GM12878 (cell line): ENCODE data around the gene GEMIN5. TPM values are rescaled to one million over a fixed set of nuclear protein-coding genes. Genes with fewer than 3 reads are reported as not detected.

Experiments
- ATAC-seq: fragments of 200-7000 bp; cut with Tn5 transposase; 3 replicates; pipeline ENCODE4 v1.9.1; 2020; ENCODE audit warnings: mild to moderate bottlenecking, moderate library complexity
- BruUV-seq: library from RNA; stranded (reverse); fragments of 400-500 nt; replicated peaks from 2 replicates; lab custom pipeline; 2021; lab: Mats Ljungman, UMichigan
- CTCF ChIA-PET: fragments of 300-600 bp; sonication (Branson Sonifier 250); formaldehyde crosslinking; extraction: SDS; loops from one replicate; lab custom pipeline; 2021; ENCODE audit warnings: inconsistent platforms; lab: Yijun Ruan, JAX
- POLR2A ChIA-PET: fragments of 350-600 bp; formaldehyde crosslinking; extraction: SDS; loops from one replicate; lab custom pipeline; 2021; ENCODE audit warnings: inconsistent platforms; lab: Charles Lee
- RAD21 ChIA-PET: fragments of 300-600 bp; sonication (Branson Sonifier 250); formaldehyde crosslinking; loops from one replicate; lab custom pipeline; 2023; ENCODE audit warnings: antibody characterized with exemption; ENCODE audit not compliant: unreplicated experiment; lab: Charles Lee
- SMC1A ChIA-PET: fragments of 300-600 bp; sonication (Branson Sonifier 250); formaldehyde crosslinking; loops from one replicate; lab custom pipeline; 2023; ENCODE audit not compliant: unreplicated experiment, uncharacterized antibody; lab: Charles Lee
- DNase-seq: peaks from one replicate; pipeline ENCODE4 v3.0.0-alpha.2; 2011; ENCODE audit warnings: low read depth, low spot score
- FAIRE-seq: peaks from 3 replicates; lab custom pipeline; 2011; peaks lifted over from hg19 to GRCh38; lab: Jason Lieb, UNC
- H2AFZ ChIP-seq: 2 replicates; pipeline ENCODE4 v1.6.0; 2011; ENCODE audit warnings: low read depth, low read length, control low read depth; ENCODE audit not compliant: control insufficient read depth
- H3K27ac ChIP-seq: 2 replicates; pipeline ENCODE4 v1.5.1; 2011; ENCODE audit warnings: control low read depth; ENCODE audit not compliant: control insufficient read depth, insufficient read depth
- H3K27me3 ChIP-seq, 2 experiments: replicated peaks in 1 of 2; 2 replicates each; pipeline versions ENCODE4 v1.6.0 to v1.6.1; 2011; ENCODE audit warnings: low read length in 1 of 2; ENCODE audit not compliant: control insufficient read depth in 2 of 2, insufficient read depth in 2 of 2
- H3K36me3 ChIP-seq, 2 experiments: 2 replicates each; pipeline ENCODE4 v1.5.1; 2011; ENCODE audit warnings: low read length in 1 of 2; ENCODE audit not compliant: control insufficient read depth in 2 of 2, insufficient read depth in 2 of 2
- H3K4me1 ChIP-seq: 2 replicates; pipeline ENCODE4 v1.6.1; 2011; ENCODE audit warnings: mild to moderate bottlenecking, low read length, moderate library complexity, mixed read lengths; ENCODE audit not compliant: control insufficient read depth, insufficient read depth
- H3K4me2 ChIP-seq: 2 replicates; pipeline ENCODE4 v1.6.0; 2011; ENCODE audit warnings: control low read depth; ENCODE audit not compliant: control insufficient read depth, insufficient read depth
- H3K4me3 ChIP-seq: fragments of 200-600 bp; sonication (generic); 2 replicates; pipeline ENCODE4 v1.5.1; 2016
- H3K79me2 ChIP-seq: 2 replicates; pipeline ENCODE4 v1.6.0; 2011; ENCODE audit warnings: low read length; ENCODE audit not compliant: control insufficient read depth, insufficient read depth
- H3K9ac ChIP-seq: 2 replicates; pipeline ENCODE4 v1.8.0; 2011; ENCODE audit warnings: low read length, control low read depth, mixed read lengths; ENCODE audit not compliant: control insufficient read depth, insufficient read depth
- H3K9me3 ChIP-seq: replicated peaks from 3 replicates; pipeline ENCODE4 v1.5.1; 2011; ENCODE audit warnings: mild to moderate bottlenecking, low read length; ENCODE audit not compliant: control insufficient read depth, insufficient read depth
- H4K20me1 ChIP-seq: 2 replicates; pipeline ENCODE4 v1.6.0; 2011; ENCODE audit not compliant: control insufficient read depth, insufficient read depth
- CBFB ChIP-seq: IDR thresholded peaks from 2 replicates; pipeline ENCODE4 v1.6.1; 2016; ENCODE audit warnings: antibody characterized with exemption, low read depth
- MAX ChIP-seq: IDR thresholded peaks from 2 replicates; pipeline ENCODE4 v1.6.1; 2012; ENCODE audit warnings: low read depth, low read length, improper control_type of control experiment
- MLLT1 ChIP-seq: fragments of 450-650 bp; IDR thresholded peaks from 2 replicates; pipeline ENCODE4 v1.6.1; 2016; ENCODE audit warnings: mild to moderate bottlenecking
- NFYB ChIP-seq: IDR thresholded peaks from 2 replicates; pipeline ENCODE4 v1.6.1; 2011; ENCODE audit warnings: low read depth, mild to moderate bottlenecking, low read length, improper control_type of control experiment, moderate library complexity; ENCODE audit not compliant: insufficient read depth
- SMAD5 ChIP-seq: IDR thresholded peaks from 2 replicates; pipeline ENCODE4 v1.6.1; 2016; ENCODE audit warnings: antibody characterized with exemption, low read depth
- SREBF1 ChIP-seq: IDR thresholded peaks from 2 replicates; pipeline ENCODE4 v1.6.1; 2012; ENCODE audit warnings: mild to moderate bottlenecking, low read length
- WGBS: methylation state at CpG from one replicate; pipeline ENCODE4 v1.1.6; 2016; ENCODE audit warnings: low lambda C conversion rate; ENCODE audit not compliant: insufficient replicate concordance, insufficient coverage; ENCODE audit errors: missing lambda C conversion rate; 5-methylcytosine and 5-hydroxymethylcytosine counted together
- in situ Hi-C: fragments of 300-500 bp; cut with MboI; formaldehyde crosslinking; loops from 9 replicates; pipeline ENCODE4 v1.14.3; 2018; ENCODE audit warnings: mixed read lengths
- intact Hi-C: fragments of 100-400 bp; cut with micrococcal nuclease; formaldehyde crosslinking; loops from one replicate; pipeline ENCODE4 v1.14.2; 2022; ENCODE audit not compliant: unreplicated experiment
- polyA plus RNA-seq, 11 experiments: library from polyadenylated mRNA; depleted of rRNA in 4 of 11; unstranded in 6 of 11; stranded (reverse) in 5 of 11; fragments of >200 nt; fragmentation: Nextera tagmentation in 4 of 11; fragmentation: Illumina TruSeq in 1 of 11; extraction: Ambion mirVana in 4 of 11; extraction: Trizol in 1 of 11; gene quantifications; 1 replicate in 1 of 11; 2 replicates in 10 of 11; pipeline versions ENCODE4 v1.2.1 to v1.2.3, GENCODE V29; 2011 to 2016; ENCODE audit warnings: inconsistent platforms in 2 of 11, missing spikeins in 2 of 11, low read depth in 1 of 11
- total RNA-seq, 4 experiments: library from RNA; depleted of rRNA in 3 of 4; stranded (reverse); fragments of >200 nt in 3 of 4; fragmentation: Illumina TruSeq in 1 of 4; extraction: Trizol in 1 of 4; gene quantifications; 2 replicates each; pipeline versions ENCODE4 v1.2.1 to v1.2.3, GENCODE V29; 2013 to 2021

GEMIN5 gene
- total and polyA plus RNA-seq, 10 of the 15 experiments (the other 5 are each of a cell fraction or from before 2014, with no cell fraction given) = 6.3 to 29.8 (median 23.3) TPM

GRCh38 chr5:154895606-154896561 is 42.1 kb downstream of the GEMIN5 start:
- Histone ChIP-seq H3K4me3 (no peak overlapping the region), H2AFZ (no peak overlapping the region), H3K9ac (no peak overlapping the region), H3K9me3 (no peaks in the 10 kb centered on the region), H3K4me2 (no peak overlapping the region), H3K27me3 (no peaks in the 10 kb centered on the region), H4K20me1 (no peaks in the 10 kb centered on the region), H3K36me3 (peaks cover 16 to 25% of the 10 kb centered on the region in 2 experiments), H3K27ac (no peak overlapping the region), H3K79me2 (no peaks in the 10 kb centered on the region), H3K4me1 (no peaks in the 10 kb centered on the region)
- FAIRE-seq (no peak), ATAC-seq (no peak), DNase-seq (no peak)
- ChIA-PET CTCF (interaction anchor here (0.7 to 1.0 kb wide), 3 partner anchors 14 to 249 kb away, joined by 3 to 5 read pairs (median 3); no protein-coding TSS in a partner anchor), RAD21 (no interaction called here), SMC1A (interaction anchor here (0.5 to 1.2 kb wide), 2 partner anchors 12 to 162 kb away, joined by 3 to 5 read pairs; no protein-coding TSS in a partner anchor), POLR2A (no interaction called here)
- 89% methylated on average over 14 of the region's 14 CpGs for WGBS
- no peak for TF ChIP-seq MLLT1
- TF ChIP-seq MAX = no peak
- TF ChIP-seq NFYB = no peak
- TF ChIP-seq SREBF1 = no peak
- no peak for TF ChIP-seq CBFB
- TF ChIP-seq SMAD5 = no peak
- intact Hi-C loops = no loop called here
- in situ Hi-C loops = no loop called here
- BruUV-seq = no TSS peak
